ENCODE results near the gene DAAM1. TPM values are rescaled to one million over a fixed set of nuclear protein-coding genes. Genes with fewer than 3 reads are reported as not detected.

DAAM1 gene
- total RNA-seq, 1 donor from 2014 or later, result 69.9 TPM

DNA sequence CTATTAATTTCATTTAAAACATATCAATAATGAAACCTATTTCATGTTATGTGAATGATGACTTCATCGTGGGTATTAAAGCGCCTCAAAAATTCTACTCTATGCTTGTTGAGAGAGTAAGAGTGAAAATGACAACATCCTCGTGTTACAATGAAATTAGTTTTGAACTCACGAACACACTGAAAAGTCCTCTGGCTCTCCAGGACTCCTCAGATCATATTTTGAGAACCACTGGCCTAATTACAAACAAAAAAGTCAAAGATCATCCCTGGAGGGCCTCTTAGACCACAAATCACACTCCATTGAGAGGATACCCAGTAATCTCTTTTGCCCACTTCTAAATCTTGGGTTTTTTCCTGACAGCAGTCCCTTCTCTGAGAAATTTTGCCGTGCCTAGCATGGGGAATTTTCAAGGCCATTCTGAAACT is 19.1 kb downstream of the DAAM1 start:
- Mint-ChIP-seq H3K27me3 (no peaks in the 10 kb centered on the region), H3K27ac (no peak overlapping the region), H3K36me3 (ENCODE audit: insufficient read depth) (peaks cover 3% of the 10 kb centered on the region), H3K4me1 (ENCODE audit: low read depth) (peaks cover 5% of the 10 kb centered on the region), H3K4me3 (ENCODE audit: low read depth) (no peak overlapping the region), H3K9me3 (ENCODE audit: low read depth) (no peaks in the 10 kb centered on the region)
- no peak for DNase-seq (ENCODE audit: low spot score, unreplicated experiment)
- TF ChIP-seq, protein P1, sequence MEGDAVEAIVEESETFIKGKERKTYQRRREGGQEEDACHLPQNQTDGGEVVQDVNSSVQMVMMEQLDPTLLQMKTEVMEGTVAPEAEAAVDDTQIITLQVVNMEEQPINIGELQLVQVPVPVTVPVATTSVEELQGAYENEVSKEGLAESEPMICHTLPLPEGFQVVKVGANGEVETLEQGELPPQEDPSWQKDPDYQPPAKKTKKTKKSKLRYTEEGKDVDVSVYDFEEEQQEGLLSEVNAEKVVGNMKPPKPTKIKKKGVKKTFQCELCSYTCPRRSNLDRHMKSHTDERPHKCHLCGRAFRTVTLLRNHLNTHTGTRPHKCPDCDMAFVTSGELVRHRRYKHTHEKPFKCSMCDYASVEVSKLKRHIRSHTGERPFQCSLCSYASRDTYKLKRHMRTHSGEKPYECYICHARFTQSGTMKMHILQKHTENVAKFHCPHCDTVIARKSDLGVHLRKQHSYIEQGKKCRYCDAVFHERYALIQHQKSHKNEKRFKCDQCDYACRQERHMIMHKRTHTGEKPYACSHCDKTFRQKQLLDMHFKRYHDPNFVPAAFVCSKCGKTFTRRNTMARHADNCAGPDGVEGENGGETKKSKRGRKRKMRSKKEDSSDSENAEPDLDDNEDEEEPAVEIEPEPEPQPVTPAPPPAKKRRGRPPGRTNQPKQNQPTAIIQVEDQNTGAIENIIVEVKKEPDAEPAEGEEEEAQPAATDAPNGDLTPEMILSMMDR (IDR thresholded peaks at IDR 0.05; ENCODE audit: unreplicated experiment), result no peak

DNA sequence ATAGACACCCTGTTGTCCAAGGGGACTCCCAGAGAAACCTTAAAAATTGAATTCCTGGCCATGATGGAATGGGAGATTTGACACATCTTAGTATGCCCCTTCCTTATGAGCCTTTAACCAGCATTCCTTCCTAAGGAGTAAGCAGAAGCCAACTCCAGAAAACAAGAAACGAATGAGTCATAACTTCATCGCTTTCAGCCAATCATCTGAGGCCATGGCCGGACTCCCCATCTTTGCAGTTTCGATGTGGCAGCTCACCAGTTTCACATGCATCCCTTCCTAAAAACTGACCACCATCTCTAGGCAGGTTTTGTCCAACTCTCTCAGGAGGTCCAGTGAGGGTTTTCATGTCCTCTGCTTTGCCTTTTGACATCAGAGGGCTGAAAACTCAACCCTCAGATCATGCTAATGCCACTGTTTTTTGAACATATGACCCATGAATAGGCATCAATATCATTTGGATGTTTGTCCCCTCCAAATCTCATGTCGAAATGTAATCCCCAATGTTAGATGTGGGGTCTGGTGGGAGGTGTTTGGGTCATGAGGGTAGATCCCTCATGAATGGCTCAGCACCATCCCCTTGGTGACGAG is 19.9 kb downstream of the DAAM1 start:
- DNase-seq (ENCODE audit: low spot score, unreplicated experiment), result no peak
- no peak overlapping the region for H3K27ac Mint-ChIP-seq
- TF ChIP-seq, protein P1 (IDR thresholded peaks at IDR 0.05; ENCODE audit: unreplicated experiment), result no peak
- no peaks in the 10 kb centered on the region for H3K9me3 Mint-ChIP-seq (ENCODE audit: low read depth)
- peaks cover 3% of the 10 kb centered on the region for H3K36me3 Mint-ChIP-seq (ENCODE audit: insufficient read depth)
- peaks cover 9% of the 10 kb centered on the region for H3K4me1 Mint-ChIP-seq (ENCODE audit: low read depth)
- H3K4me3 Mint-ChIP-seq (ENCODE audit: low read depth), result no peak overlapping the region
- H3K27me3 Mint-ChIP-seq, result no peaks in the 10 kb centered on the region

DNA sequence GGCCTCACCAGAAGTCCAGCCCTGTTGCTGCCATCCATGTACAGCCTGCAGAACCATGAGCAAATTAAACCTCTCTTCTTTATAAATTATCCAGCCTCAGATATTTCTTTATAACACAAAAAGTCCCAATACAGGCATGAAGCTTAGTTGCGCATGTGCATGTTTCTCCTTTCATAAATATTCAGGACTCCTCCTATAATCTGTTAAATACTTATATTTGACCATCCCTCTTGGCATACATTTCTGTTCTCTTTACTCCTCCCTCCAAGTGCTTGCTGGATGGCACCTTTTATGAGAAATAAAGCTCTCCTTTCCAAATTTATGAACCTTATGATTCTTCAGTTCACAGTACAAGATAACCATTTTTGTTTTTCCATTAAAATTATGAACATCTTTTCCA is 20.5 kb downstream of the DAAM1 start:
- no peaks in the 10 kb centered on the region for H3K27me3 Mint-ChIP-seq
- no peak for DNase-seq (ENCODE audit: low spot score, unreplicated experiment)
- no peak overlapping the region for H3K27ac Mint-ChIP-seq
- H3K9me3 Mint-ChIP-seq (ENCODE audit: low read depth), result no peaks in the 10 kb centered on the region
- H3K36me3 Mint-ChIP-seq (ENCODE audit: insufficient read depth), result peaks cover 3% of the 10 kb centered on the region
- H3K4me1 Mint-ChIP-seq (ENCODE audit: low read depth), result peaks cover 16% of the 10 kb centered on the region
- no peak overlapping the region for H3K4me3 Mint-ChIP-seq (ENCODE audit: low read depth)
- TF ChIP-seq, protein P1 (IDR thresholded peaks at IDR 0.05; ENCODE audit: unreplicated experiment), result no peak

DNA sequence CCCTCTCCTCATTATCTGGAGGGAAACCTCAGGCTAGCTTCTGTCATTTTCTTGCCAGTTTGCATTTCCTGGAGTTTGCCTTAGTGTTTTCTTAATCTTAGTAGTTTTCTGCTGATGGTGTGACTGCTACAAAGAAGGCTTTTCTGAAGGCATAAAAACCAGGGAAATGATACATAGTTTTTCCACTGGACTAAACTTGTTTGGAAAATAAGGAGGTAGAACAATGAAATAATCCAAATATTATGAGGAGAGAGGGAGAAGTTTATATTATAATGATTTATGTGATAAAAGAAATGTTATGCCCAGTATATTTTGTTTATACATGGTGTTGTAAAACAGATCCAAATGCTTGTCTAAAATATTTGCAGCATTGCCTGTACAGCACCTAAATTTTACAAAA is 22.2 kb downstream of the DAAM1 start:
- DNase-seq (ENCODE audit: low spot score, unreplicated experiment), result no peak
- no peak overlapping the region for H3K4me3 Mint-ChIP-seq (ENCODE audit: low read depth)
- no peaks in the 10 kb centered on the region for H3K9me3 Mint-ChIP-seq (ENCODE audit: low read depth)
- TF ChIP-seq, protein P1 (IDR thresholded peaks at IDR 0.05; ENCODE audit: unreplicated experiment), result no peak
- H3K4me1 Mint-ChIP-seq (ENCODE audit: low read depth), result peaks cover 32% of the 10 kb centered on the region
- no peak overlapping the region for H3K27ac Mint-ChIP-seq
- peaks cover 2% of the 10 kb centered on the region for H3K36me3 Mint-ChIP-seq (ENCODE audit: insufficient read depth)
- H3K27me3 Mint-ChIP-seq, result no peaks in the 10 kb centered on the region

DNA sequence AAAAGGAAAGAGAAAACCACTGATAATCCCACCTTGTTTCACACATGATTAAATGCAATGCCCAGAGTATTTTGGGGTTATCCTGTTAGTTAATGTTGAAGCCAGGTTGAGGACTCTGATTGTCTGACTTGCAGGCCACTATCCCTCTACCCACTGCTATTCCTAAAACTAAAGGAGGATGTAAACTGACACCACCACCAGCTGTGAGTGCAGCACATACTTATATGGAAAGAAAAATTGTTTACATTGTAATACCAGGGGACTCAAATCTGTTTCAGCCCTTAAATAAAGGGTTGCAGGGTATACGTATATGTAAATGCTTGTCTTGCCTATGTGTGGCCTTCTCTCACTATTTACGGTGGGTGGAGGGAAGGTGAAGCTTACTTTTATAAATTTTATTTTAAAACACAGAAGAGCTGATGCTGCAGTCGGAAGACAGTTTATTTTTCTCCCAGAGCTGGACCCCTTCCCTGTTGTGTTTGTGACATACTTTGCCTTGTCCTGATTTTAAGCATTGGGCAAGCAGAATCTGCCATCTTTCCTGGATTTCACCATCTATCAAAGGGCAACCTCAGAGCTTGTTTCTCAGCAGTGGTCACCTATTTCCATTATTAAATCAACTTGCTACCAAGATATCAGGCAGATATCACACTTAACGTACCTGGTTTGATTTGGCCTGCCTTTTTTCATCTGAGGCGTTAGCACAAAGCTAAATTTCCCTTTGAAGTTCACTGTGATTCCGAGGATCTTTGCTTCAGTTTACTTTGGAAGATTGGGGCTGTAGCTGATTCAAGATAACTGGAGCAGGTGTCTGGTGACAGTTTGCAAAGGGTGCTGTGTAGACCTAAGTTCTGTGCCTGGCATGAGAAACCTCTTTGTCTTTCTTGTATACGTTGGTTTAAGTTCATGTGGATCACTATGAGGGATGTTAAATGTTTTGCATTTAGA is 25.2 kb downstream of the DAAM1 start:
- Mint-ChIP-seq H3K36me3 (ENCODE audit: insufficient read depth) (peaks cover 2% of the 10 kb centered on the region), H3K9me3 (ENCODE audit: low read depth) (no peaks in the 10 kb centered on the region), H3K27me3 (no peaks in the 10 kb centered on the region), H3K4me1 (ENCODE audit: low read depth) (peaks cover 44% of the 10 kb centered on the region), H3K27ac (peak overlapping the region; percentile 80), H3K4me3 (ENCODE audit: low read depth) (no peak overlapping the region)
- no peak for DNase-seq (ENCODE audit: low spot score, unreplicated experiment)
- TF ChIP-seq, protein P1 (IDR thresholded peaks at IDR 0.05; ENCODE audit: unreplicated experiment), result no peak

Measured in progenitor cell of endocrine pancreas (in vitro differentiated cells).